Stimulated activated CD4-positive, alpha-beta T cell treated with anti-CD3 and anti-CD28 coated beads, Interleukin-2, amount 100 ng/mL, for 24 hours (primary cell): Measurements from ENCODE around the gene TFB2M.
A peak's percentile ranks its signal among the peaks of the same experiment; 100 is the strongest.
"Not testable (repeated sequence)": the region's sequence is repeated elsewhere in the genome, so short reads cannot be mapped to it uniquely, and the experiment has no call there.

ENCODE experiments used
- DNase-seq, 2 donors: peaks; one replicate each; pipeline ENCODE4 v3.0.0-alpha.2; 2020

The TFB2M gene

GRCh38 chr1:246582301-246583055 is 16.4 kb upstream of the TFB2M start:
- no peak for DNase-seq

GRCh38 chr1:246580497-246581370 is 14.7 kb upstream of the TFB2M start:
- no peak for DNase-seq

- DNase-seq, result no peak
These were observed 13.8 kb upstream of the TFB2M start for GRCh38 chr1:246579818-246580217.

GRCh38 chr1:246577720-246578106 is 11.7 kb upstream of the TFB2M start:
- no peak for DNase-seq

DNA sequence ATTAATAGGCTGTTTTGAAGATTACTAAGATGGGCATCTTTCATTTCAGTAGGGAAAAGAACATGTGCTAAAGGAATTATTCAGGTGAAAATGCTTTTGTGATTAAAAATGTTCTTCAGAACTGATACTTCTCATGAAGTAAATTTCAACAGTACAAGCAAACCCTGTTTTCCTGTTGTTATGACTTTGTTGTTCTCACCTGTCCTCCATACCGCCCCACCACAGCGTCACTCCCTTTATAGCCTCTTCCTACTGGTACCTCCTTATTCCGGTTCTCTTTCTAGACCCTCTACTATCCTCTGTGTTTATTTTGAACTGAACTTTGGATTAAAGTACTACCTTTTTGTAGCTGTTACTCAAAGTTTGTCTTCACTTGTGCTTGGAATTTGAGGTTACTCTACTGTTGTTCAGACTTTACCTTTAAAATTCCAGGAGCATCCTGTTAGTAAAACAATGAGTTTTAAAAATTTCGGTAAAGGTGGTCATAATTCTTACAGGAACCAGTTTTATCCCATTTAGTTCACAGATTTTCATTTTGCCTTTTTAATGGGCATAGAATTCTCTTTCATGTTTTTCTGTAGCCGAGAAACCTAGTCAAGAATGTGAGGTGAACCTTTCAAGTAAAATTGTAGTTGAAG is 11.1 kb upstream of the TFB2M start:
- DNase-seq, result no peak

- DNase-seq, result no peak
These were observed 10.6 kb upstream of the TFB2M start for GRCh38 chr1:246576709-246577032.

DNA sequence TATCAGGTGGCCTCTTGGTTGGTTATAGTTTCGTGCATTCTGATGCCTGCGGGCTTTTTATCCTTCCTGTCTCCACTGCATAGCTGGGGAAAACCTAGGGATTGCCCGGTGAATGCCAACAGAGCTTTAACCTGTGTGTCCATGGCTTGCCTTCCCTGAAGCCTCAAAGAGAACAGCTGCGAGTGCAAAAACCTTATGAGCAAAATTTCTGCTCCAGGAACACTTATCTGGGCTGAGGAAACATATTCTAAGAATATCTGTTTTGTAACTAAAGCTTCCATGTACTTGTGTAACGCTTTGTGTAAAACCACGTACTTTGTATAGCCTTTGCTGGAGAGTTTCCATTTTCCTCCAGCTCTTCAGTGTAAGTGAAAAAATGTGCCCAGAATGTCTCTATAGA is 7.4 kb upstream of the TFB2M start:
- no peak for DNase-seq

DNA sequence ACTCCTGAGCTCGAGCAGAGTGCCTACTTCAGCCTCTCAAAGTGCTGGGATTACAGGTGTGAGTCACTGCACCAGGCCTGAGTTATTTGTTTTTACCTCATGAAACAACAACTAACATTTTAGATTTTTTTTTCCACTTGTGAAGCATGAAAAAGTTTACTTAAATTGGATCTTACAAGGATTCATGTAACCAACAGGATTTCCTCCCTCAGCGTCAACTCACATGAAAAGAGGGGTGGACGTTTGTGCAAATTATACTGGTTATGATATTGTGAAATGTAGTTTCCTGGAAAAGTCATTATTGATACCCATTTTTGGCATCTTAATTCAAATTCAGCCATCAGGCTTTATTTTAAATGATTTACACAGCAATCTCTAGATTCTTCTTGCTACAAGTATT is 6.7 kb upstream of the TFB2M start:
- no peak for DNase-seq

GRCh38 chr1:246571953-246572352 is 5.9 kb upstream of the TFB2M start:
- no peak for DNase-seq

GRCh38 chr1:246571309-246571708 is 5.2 kb upstream of the TFB2M start:
- DNase-seq, result not testable (repeated sequence)

GRCh38 chr1:246569248-246570238 is 3.5 kb upstream of the TFB2M start:
- DNase-seq, result peak in 1 of 2 donors; percentile 27

- DNase-seq, result no peak
These were observed 1.7 kb upstream of the TFB2M start for GRCh38 chr1:246567646-246568235.

DNA sequence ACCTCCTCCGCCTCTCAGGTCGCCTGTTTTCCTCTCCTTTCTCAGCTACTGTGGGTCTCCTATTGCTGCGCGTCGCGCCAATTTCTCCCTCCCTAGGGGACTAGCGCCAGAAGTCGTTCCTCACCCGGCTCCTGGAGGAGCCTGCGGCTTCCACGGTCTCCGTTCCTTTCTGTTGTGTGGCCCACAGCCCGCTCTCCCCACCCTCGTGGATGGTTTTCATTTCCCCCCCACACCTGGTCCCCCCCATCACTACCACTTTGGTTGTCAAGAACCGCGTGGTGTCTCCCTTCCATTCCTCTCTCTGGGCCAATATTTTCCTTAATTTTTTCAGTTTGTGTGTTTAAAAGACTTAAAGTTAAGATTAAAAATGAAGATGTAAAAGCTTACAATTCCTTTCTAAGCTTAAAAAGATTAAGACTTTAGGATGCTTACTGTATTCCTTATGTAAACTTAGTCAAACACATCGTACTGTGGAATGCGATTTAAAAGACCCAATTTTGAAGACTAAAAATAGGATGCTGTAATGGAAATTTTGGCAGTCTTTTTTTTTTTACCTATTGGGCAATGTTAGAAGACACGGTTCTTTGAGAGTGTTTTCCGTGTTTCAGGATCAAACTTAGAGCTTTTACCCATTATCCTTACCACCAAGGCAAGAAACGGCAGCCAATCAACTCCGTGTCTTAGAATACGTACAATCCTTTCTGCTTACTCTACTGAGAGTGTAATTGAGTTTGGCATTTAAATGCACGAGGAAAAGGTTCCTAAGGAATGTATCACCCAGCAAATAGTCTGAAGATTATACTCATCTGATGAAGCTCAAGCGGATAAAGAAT is 968 bp upstream of the TFB2M start:
- DNase-seq, result no peak

- no peak for DNase-seq
These were observed 322 bp downstream of the TFB2M start for GRCh38 chr1:246565751-246566127.

GRCh38 chr1:246564839-246565750 is 966 bp downstream of the TFB2M start:
- peak in 1 of 2 donors; percentile 27 for DNase-seq

DNA sequence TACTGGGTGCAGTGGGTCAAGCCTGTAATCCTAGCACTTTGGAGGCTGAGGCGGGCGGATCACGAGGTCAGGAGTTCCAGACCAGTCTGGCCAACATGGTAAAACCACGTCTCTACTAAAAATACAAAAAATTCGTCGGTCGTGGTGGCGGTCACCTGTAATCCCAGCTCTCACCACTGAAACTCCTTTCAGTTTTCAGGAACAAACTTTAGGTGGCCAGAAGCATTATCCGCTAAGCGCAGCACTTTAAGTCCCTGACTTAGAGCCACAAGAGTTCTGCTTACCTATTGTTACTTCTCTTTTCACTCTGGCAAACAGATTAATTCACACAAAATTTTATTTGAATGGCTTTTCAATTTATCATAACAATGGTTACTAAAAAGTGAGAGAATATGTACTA is 5.2 kb downstream of the TFB2M start:
- DNase-seq, result not testable (repeated sequence)

DNA sequence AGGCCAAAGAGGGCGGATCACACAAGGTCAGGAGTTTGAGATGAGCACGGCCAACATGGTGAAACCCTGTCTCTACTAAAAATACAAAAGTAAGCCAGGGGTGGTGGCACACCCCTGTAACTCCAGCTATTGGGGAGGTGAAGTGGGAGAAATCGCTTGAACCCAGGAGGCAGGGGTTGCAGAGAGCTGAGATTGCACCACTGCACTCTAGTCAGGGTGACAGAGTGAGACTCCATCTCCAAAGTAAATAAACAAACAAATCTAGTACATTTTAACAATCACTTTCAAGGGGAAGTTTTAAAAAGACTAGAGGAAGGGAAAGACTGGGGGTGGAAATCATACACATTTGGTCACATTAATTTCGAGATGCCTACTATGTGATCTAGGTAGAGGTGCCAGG is 6.8 kb downstream of the TFB2M start:
- DNase-seq, result no peak

DNA sequence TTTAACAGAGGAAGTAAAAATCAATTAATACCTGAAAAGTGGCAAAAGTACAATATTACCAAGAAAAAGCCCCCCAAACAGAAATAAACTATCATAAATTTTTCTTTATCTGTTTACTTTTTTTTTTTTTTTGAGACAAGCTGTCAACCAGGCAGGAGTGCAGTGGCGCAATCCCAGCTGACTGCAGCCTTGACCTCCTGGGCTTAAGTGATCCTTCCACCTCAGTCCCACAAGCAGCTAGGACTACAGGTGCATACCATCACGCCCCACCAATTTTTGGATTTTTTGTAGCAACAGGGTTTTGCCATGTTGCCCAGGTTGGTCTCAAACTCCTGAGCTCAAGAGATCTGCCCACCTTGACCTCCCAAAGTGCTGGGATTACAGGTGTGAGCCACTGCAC is 8.0 kb downstream of the TFB2M start:
- DNase-seq, result no peak

DNA sequence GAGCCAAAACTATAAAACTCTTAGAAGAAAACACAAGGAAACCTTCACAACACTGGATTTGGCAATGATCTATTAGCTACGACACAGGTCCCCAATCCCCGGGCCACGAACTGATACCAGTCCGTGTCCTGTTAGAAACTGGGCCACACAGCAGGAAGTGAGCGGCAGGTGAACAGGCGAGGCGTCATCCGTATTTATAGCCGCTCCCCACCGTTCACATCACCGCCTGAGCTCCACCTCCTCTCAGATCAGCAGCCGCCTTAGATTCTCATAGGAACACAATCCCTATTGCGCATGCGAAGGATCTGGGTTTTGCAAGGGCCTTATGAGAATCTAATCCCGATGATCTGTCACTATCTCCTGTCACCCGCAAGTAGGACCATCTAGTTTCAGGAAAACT is 11.9 kb downstream of the TFB2M start:
- no peak for DNase-seq

GRCh38 chr1:246552110-246552509 is 14.0 kb downstream of the TFB2M start:
- DNase-seq, result no peak
